Stimulated activated CD4-positive, alpha-beta T cell treated with anti-CD3 and anti-CD28 coated beads, Interleukin-1b, Interleukin-23, amount 100 ng/mL, for 24 hours (primary cell): Measurements from ENCODE around the gene SLC39A12.
"Not testable (repeated sequence)": the region's sequence is repeated elsewhere in the genome, so short reads cannot be mapped to it uniquely, and the experiment has no call there.

ENCODE experiments used
- DNase-seq, 4 experiments: peaks; one replicate each; pipeline ENCODE4 v3.0.0-alpha.2; 2020; ENCODE audit warnings: low read depth in 4 of 4, low spot score in 1 of 4

The SLC39A12 gene

GRCh38 chr10:17951868-17952371, at the start of gene SLC39A12:
Gene SLC39A12, plus strand, starts transcription at chr10:17951918. Its CDS starts 1,359 bp downstream, at chr10:17953277.
- no peak for DNase-seq

GRCh38 chr10:17904564-17904963, 47.2 kb upstream of the SLC39A12 start:
- no peak for DNase-seq

GRCh38 chr10:17905491-17905890, 46.2 kb upstream of the SLC39A12 start:
- no peak for DNase-seq

DNA sequence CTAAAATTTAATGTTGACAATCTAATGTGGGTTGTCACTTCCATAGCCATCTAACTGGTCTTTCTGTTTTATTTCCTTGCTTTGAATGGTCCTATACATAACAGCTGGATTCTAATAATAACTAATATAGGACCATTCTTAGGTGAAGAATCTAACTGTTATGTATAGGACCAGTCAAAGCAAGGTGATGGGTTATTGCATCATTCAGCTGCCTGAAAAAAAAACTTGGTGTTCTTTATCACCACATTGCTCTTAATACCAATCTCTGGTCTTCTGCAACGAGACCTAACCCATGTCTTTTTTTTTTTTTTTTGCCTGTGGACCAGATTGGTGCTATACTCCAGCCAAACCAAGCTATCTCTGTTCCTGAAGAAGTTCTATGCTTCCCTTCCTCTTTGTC, 45.7 kb upstream of the SLC39A12 start:
- DNase-seq: no peak

GRCh38 chr10:17907641-17908040, 44.1 kb upstream of the SLC39A12 start:
- no peak for DNase-seq

GRCh38 chr10:17910125-17910789, 41.5 kb upstream of the SLC39A12 start:
- no peak for DNase-seq

GRCh38 chr10:17912754-17913153, 39.0 kb upstream of the SLC39A12 start:
- DNase-seq: no peak

DNA sequence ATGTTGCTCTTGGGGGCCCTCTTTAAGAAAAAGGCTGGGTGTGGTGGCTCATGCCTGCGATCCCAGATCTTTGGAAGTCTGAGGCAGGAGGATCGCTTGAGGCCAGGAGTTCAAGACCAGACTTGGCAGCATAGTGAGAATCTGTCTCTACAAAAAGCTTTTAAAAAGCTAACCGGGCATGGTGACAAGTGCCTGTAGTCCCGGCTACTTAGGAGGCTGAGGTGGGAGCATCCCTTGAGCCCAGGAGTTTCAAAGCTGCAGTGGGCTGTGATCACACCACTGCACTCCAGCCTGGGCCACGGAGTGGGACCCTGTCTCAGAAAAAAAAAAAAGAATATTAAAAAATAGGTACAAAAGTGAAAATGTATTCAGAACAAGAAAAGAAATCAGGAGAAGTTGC, 38.1 kb upstream of the SLC39A12 start:
- no peak for DNase-seq

DNA sequence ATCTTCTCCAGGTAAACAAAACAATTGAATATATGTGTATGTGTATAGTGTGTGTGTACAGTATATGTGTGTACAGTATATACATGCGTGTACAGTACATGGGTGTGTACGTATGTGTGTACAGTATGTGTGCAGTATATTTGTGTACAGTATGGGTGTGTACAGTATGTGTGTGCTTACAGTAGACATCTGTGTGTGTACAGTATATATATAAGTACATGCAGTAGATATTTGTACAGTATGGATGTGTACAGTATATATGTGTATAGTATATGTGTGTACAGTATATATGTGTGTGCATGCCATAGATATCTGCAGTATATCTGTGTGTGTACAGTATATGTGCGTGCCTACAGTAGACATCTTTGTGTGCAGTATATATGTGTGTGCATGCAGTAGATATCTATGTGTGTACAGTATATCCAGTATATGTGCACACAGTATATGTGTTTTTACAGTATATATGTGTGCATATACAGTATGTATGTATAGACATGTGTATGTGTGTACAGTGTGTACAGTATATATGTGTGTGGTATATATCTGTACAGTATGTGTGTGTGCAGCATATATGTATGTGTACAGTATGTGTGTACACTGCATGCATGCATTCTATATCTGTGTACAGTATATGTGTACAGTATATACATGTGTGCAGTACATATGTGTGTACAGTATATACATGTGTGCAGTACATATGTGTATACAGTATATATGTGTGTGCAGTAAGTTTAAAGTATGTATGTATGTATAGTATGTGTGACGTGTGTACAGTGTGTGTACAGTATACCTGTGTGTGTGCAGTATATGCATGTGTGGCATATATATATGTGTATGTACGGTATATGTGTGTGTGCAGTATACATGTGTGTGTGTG, 37.3 kb upstream of the SLC39A12 start:
- no peak for DNase-seq

GRCh38 chr10:17915181-17915580, 36.5 kb upstream of the SLC39A12 start:
- DNase-seq: no peak

DNA sequence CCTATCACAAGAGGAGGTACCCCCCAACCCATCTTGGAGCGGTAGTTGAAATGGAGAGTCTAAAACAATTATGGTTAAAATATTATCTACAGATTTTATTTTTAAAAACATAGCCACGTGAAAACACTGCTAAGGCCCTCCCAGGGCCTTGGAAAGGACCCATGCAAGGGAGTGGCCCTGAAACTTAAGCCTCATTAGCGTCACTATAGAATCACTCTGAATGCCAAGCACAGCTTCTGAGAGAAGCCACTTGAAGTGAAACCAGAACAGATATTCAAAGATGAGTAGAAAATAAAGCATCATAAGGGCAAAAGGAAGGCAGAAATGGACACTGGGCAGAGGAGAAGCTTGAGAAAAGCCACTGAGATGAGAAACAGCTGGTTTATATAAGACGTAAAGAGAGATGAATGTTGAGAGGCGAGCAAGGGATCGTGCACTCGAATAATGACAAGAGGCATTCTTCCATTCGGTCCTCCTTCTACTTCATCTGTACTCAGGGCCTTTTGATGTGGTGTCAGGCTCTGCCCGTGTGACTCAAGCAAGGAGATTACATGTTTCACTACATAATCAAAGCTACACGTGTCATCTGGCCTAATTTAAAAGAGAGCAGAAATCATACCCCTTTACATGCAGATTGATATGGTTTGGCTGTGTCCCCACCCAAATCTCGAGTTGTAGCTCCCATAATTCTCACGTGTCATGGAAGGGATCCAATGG, 33.4 kb upstream of the SLC39A12 start:
- DNase-seq: no peak

GRCh38 chr10:17921378-17921777, 30.3 kb upstream of the SLC39A12 start:
- DNase-seq: no peak

DNA sequence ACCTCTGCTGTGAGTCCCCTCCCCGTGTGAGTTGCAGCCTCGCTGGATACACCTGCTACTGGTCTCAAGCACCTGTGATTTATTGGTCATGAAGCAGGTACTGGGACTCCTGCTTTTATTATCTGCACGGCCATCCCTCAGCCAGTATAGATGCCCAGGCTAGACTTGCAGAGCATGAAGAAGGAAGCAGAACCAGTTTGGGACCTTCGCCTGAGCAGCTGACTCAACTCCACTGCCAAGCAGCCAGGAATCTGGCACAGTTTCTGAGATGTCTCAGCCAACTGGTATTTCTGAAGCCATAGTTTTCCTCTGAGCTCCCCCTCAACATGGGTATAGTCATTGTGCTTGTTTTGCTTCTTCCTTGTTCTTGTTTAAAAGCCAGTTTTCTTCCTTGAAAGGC, 28.0 kb upstream of the SLC39A12 start:
- no peak for DNase-seq

GRCh38 chr10:17943033-17943745, 8.5 kb upstream of the SLC39A12 start:
- no peak for DNase-seq

DNA sequence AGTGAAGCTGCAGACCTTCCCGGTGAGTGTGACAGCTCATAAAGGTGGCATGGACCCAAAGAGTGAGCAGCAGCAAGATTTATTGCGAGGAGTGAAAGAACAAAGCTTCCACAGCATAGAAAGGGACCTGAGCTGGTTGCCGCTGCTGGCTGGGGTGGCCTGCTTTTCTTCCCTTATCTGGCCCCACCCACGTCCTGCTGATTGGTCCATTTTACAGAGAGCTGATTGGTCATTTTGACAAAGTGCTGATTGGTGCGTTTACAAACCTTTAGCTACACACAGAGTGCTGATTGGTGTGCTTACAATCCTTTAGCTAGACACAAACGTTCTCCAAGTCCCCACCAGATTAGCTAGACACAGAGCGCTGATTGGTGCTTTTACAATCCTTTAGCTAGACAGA, 1.4 kb upstream of the SLC39A12 start:
- not testable (repeated sequence) for DNase-seq

GRCh38 chr10:17950726-17951125, 992 bp upstream of the SLC39A12 start:
- no peak for DNase-seq

GRCh38 chr10:17954372-17954771, 2.7 kb downstream of the SLC39A12 start:
- DNase-seq: not testable (repeated sequence)

DNA sequence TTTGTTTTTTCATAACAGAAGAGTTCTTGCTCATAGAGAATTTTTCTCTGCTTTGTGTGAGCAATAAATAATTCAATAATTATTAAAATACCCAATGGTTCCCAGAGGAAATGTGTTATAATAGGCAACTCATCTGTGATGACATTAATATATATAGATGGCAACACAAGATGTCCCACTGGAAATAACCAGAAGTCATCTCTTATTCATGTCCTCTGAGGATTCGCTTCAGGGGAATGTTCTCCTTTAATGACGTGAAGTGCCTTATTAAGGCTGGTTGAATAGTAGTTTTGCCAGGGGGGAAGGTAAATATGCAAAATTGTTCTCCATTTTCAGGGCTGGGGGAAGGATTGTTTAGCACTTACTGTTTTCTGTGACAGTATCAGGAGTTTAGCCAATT, 3.1 kb downstream of the SLC39A12 start:
- DNase-seq: no peak

DNA sequence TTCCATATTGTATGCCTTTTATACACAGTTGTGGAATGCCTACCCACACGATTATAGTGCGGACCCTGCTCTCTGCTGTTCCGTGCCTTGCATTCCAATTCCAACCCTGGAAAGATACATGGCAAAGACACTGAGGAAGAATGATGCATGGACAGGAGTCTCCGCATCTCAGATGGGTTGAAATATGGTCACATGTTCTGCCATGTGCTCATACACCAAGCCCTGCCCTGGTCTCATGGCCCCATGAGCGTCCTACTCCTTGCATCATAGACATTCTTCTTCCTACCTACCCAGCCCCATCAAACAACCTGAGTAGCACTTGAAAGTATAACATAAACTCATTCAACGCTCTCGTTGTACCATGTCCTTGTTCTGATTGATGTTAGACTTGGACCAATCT, 6.3 kb downstream of the SLC39A12 start:
- DNase-seq: no peak

DNA sequence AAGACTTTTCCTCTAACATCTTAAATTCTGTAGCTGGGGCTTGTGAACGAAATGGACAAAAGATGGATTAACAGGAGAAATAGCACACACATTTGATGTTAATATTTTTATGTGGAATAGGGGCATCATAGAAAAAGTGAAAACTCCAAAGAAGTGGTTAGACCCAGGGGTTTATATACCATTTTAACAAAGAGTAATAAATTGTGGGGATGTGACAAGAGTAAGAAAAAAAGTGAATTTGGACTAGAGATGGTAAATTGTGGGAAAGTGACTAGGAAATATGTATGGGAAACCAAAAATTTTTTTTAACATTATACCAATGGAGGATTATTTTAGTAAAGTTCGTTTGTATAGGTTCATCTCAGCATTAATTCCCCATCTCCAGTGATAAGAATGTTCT, 8.2 kb downstream of the SLC39A12 start:
- DNase-seq: no peak
